ENCODE measurements around the gene APOM.
A peak's percentile ranks its signal among the peaks of the same experiment; 100 is the strongest.

Gene APOM

GRCh38 chr6:31639043-31639442 is 16.7 kb upstream of the APOM start:
- TF ChIP-seq POU6F1 (CRISPR knock-in tag; IDR thresholded peaks at IDR 0.05; ENCODE audit: borderline replicate concordance, low read depth) = no peak
- TF ChIP-seq TSHZ2 (CRISPR knock-in tag; IDR thresholded peaks at IDR 0.05) = no peak
- no peak for TF ChIP-seq ZNF8 (CRISPR knock-in tag; IDR thresholded peaks at IDR 0.05)
- TF ChIP-seq GLIS3 (CRISPR knock-in tag; IDR thresholded peaks at IDR 0.05) = no peak
- TF ChIP-seq CREB5 (CRISPR knock-in tag; IDR thresholded peaks at IDR 0.05; ENCODE audit: low read depth) = no peak
- TF ChIP-seq BACH2 (CRISPR knock-in tag; IDR thresholded peaks at IDR 0.05; ENCODE audit: borderline replicate concordance) = no peak
- no peak for TF ChIP-seq ISL1 (CRISPR knock-in tag; IDR thresholded peaks at IDR 0.05)
- no peak for TF ChIP-seq ZFP3 (CRISPR knock-in tag; IDR thresholded peaks at IDR 0.05)
- TF ChIP-seq ZNF565 (CRISPR knock-in tag; conservative IDR thresholded peaks at IDR 0.05; ENCODE audit: low read depth) = no peak
- TF ChIP-seq ZNF70 (CRISPR knock-in tag; IDR thresholded peaks at IDR 0.05) = no peak
- no peak for TF ChIP-seq CSRNP3 (CRISPR knock-in tag; IDR thresholded peaks at IDR 0.05)
- no peak for TF ChIP-seq OSR1 (CRISPR knock-in tag; IDR thresholded peaks at IDR 0.05)
- no peak; the same call in 2 of the 3 replicates for ATAC-seq

GRCh38 chr6:31639449-31639861 is 16.2 kb upstream of the APOM start:
- TF ChIP-seq ZNF565 (CRISPR knock-in tag; conservative IDR thresholded peaks at IDR 0.05; ENCODE audit: low read depth) = no peak
- TF ChIP-seq CSDC2 (CRISPR knock-in tag; IDR thresholded peaks at IDR 0.05) = no peak
- no peak for TF ChIP-seq GLIS3 (CRISPR knock-in tag; IDR thresholded peaks at IDR 0.05)
- TF ChIP-seq ARNTL (CRISPR knock-in tag; IDR thresholded peaks at IDR 0.05; ENCODE audit: borderline replicate concordance, low read depth) = no peak
- TF ChIP-seq BACH2 (CRISPR knock-in tag; IDR thresholded peaks at IDR 0.05; ENCODE audit: borderline replicate concordance) = no peak
- TF ChIP-seq ESRRG (CRISPR knock-in tag; IDR thresholded peaks at IDR 0.05) = no peak
- TF ChIP-seq TSHZ2 (CRISPR knock-in tag; IDR thresholded peaks at IDR 0.05) = no peak
- TF ChIP-seq ZC3H10 (CRISPR knock-in tag; IDR thresholded peaks at IDR 0.05) = no peak
- no peak for TF ChIP-seq PPARA (CRISPR knock-in tag; IDR thresholded peaks at IDR 0.05; ENCODE audit: borderline replicate concordance)
- peak; percentile 30 for ATAC-seq

GRCh38 chr6:31640612-31641011 is 15.1 kb upstream of the APOM start:
- ATAC-seq = no peak
- TF ChIP-seq BACH2 (CRISPR knock-in tag; IDR thresholded peaks at IDR 0.05; ENCODE audit: borderline replicate concordance) = no peak
- TF ChIP-seq TSHZ2 (CRISPR knock-in tag; IDR thresholded peaks at IDR 0.05) = no peak
- no peak for TF ChIP-seq ESRRG (CRISPR knock-in tag; IDR thresholded peaks at IDR 0.05)
- no peak for TF ChIP-seq RARB (CRISPR knock-in tag; IDR thresholded peaks at IDR 0.05)
- TF ChIP-seq OSR1 (CRISPR knock-in tag; IDR thresholded peaks at IDR 0.05) = no peak
- no peak for TF ChIP-seq SNAI2 (CRISPR knock-in tag; IDR thresholded peaks at IDR 0.05)
- no peak for TF ChIP-seq PPARA (CRISPR knock-in tag; IDR thresholded peaks at IDR 0.05; ENCODE audit: borderline replicate concordance)
- no peak for TF ChIP-seq TOX (CRISPR knock-in tag; IDR thresholded peaks at IDR 0.05; ENCODE audit: borderline replicate concordance)
- no peak for TF ChIP-seq ZFP3 (CRISPR knock-in tag; IDR thresholded peaks at IDR 0.05)

Measured in SK-N-SH treated with all-trans-retinoic acid at 6 μM for 48 hours (cell line).